Activated T-cell treated with anti-CD3 and anti-CD28 coated beads, Interleukin-2, amount 50 U/mL, for 1 hour (primary cell): Measurements from ENCODE around the gene DDX18.

Experiments
- DNase-seq: peaks from one replicate; pipeline ENCODE4 v3.0.0-alpha.2; 2020

The DDX18 gene

DNA sequence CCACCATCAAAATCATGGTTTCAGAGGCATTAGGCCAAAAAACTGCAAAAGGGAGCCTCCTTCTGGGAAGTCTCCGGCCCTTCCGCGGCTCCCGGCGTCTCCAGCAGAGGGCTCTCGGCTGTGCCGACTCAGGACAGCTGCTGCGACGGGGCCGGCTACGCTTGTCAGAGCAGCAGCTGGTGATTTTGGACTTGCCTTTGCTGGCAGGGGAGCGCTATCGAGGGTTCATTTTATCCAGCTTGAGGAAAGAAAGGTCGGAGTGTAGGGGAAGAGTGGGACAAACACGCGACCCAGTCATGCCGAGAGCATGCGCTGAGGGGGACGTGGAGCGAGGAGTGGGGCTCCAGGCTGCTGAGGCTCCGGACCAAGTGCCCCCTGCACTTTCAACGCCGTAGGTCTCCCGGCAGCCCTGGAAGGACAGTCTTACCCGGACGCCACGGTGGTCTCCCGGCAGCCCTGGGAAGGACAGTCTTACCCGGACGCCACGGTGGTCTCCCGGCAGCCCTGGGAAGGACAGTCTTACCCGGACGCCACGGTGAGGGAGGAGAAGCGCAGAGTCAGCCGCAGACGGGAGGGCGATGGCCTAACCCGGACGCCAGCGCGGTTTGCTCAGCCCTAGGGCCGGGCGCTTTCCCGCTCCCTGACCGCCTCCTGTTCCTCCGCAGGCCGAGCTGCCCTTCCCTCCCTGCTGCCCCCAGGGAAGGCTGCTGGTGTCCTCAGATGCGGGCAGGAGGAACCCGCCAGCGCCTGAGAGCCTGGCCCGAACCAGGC, 21.7 kb downstream of the DDX18 start:
- peak; percentile 66 for DNase-seq

DNA sequence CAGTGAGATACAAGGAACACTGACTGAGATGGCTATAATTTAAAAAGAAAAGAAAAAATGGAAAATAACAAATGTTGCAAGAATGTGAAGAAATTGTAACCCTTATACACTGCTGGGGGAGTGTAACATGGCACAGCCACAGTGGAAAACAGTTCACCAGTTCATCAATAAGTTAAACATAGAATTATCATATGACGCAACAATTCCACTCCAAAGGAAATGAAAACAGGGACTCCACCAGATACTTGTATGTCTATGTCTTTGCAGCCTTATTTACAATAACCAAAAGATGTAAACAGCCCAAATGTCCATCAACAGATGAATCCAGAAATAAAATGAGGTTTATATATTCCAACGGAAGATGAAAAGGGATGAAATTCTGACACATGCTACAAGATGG, 30.8 kb downstream of the DDX18 start:
- no peak for DNase-seq

DNA sequence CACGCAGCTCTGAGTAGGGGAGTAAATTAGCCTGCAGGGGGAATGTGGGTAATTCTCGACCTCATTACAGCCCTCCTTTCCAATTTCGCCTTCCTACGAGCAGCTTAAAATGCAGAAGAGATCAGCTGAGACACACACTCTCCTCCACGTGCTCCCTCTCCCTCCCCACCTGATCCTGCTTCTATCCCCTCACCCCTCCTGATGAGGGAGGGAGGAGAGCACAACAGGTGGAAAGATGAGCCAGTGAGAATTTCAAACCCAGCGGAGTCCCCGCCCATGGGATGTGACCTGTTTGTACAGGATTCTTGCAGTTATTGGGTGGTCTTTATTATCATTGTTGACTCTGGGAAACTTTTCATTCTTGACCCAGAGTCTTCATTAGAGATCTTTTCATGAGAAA, 35.5 kb downstream of the DDX18 start:
- no peak for DNase-seq

DNA sequence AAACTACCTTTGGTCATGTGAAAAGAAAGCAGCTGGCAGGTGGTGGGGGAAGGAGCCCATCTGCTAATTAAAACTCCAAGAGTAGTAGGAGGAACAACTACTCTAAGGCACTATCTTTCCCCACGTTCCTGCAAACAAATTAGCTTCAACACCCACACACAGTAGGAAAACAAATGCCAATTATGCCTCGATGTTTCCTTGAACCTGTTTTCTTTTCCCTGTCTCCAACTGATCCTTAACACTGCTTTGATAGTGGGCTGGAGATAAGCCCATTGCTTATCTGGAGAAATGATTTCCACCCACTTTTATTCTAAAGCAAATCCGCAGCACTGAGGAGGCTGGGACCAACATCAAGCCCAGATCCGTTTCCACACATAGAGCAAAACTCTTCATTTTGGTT, 36.0 kb downstream of the DDX18 start:
- no peak for DNase-seq

DNA sequence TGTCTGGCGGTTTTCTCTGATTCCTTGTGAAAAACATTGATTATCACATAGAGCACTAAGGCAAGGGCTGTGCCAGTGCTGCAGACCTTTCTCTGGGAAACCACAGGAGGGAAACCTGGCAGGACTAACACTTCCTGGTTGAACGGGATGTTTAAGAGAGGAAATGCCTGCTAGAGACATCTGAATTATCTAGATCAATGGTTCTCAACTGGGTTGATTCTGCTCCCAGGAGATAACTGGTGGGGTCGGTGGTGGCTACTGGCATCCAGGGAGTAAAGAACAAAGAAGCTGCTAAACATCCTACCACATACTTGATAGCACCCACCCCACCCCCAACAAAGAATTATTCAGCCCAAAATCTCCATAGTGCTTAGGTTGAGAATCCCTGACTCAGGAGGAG, 37.5 kb downstream of the DDX18 start:
- no peak for DNase-seq

DNA sequence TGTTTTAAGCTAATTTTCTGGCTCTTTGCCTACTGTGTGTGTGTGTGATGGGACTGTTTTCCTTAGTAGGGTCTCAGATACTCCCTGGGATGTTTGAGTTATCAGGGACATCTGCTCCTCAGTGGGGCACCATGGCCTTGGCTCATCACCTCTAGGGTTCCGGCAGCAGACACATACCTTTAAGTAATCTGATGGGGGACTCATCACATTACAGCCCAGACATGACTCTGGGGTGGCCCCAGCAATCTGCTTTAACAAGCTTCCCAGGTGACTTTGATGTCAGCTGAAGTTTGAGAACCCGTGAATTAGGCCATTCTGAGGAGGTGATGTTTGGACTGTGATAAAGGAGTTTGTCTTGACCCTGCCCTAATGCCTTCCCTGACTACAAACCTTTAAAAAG, 38.8 kb downstream of the DDX18 start:
- no peak for DNase-seq

DNA sequence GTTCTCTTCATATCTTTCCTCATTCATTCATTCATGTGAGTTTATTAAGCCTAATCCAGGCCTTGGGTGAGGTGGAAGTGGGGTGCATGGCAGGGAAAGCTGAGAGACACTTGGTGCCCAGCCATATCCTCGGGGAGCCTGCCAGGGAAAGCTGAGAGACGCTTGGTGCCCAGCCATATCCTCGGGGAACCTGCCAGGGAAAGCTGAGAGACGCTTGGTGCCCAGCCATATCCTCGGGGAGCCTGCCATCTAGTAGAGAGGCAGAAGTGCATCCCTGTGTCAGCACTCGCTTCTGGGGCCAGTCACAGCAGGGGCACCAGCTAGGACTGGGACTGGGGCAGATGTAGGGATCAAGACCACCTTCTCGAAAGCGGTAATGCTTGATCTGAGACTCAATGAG, 39.4 kb downstream of the DDX18 start:
- DNase-seq: no peak

DNA sequence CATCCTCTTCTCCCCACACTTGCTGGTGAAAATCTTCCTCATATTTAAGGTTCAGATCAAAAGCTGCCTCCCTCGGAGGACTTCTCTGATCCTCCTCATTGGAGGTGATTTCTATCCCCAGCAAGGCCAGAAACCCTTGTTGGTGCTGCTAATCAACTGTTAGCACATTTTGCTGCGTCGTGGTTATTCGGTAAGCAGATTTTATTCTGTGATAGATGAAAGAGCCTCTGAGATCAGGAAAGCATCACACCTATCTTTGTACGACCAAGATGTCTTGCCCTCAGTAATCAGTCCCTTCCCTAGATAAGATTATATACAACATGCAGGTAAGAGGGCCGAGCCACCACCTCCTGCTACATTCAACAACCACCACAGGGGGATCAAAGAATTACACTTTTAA, 40.1 kb downstream of the DDX18 start:
- DNase-seq: no peak

DNA sequence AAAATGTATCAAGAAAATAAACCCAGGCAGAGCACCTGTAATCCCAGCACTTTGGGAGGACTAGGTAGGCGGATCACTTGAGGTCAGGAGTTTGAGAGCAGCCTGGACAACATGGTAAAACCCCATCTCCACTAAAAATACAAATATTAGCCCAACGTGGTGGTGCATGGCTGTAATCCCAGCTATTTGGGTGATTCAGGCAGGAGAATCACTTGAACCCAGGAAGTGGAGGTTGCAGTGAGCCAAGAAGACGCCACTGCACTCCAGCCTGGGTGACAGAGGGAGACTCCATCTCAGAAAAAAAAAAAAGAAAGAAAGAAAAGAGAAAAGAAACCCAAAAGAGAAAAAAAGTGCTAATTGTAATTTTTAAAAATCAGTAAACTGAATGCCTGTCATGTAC, 41.4 kb downstream of the DDX18 start:
- DNase-seq: no peak

DNA sequence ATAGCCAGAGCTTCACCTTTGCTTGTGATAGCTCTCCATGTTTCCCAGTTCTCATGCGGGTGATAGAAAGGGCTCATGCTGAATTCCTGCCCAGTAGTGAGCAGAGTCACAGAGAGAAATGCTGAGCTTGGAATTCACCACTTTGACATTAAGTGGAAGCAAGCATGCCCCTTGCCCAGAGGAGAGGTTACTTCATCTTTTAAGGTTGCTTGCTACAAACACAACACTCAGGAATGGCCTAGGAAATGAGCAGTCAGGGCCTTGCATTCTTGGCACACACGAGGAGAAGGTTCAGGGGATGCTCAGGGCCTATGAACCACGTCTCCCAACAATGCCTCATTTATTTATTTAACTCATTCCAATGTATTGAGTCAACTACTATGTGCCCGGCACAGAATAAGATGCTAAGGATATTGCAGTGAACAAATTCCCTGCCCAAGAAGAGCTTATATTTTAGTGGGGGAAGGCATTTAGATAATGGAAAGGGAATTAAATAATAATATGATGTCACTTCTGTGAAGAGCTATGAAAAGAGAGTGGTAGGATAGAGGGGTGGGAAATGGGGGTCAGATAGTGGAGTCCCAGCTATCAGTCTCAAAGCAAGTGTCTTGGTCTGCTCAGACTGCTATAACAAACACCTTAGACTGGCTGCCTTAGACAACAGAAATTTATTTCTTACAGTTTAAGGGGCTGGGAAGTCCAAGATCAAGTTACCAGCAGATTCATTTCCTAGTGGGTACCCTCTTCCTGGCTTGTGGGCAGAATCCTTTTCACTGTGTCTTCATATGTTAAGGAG, 42.1 kb downstream of the DDX18 start:
- DNase-seq: no peak

DNA sequence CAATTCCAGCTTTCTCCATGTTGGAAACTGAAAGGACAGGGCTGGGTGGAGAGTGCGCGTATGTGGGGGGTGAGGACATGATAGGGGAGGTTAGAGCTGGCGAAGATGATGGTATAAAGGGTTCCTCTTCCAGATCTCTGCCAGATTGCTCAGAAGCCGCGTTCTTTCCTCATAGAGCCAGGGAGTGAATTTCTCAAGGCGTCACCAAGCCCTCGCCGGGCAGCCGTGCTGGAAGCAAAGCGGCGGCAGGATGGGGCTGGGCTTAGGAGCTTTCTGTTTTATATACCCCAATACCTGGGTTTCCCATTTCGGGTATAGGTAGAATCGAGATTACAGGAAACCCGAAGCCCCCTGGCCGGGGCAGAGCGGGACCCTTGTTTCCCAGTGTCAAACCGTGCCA, 43.8 kb downstream of the DDX18 start:
- DNase-seq: no peak

DNA sequence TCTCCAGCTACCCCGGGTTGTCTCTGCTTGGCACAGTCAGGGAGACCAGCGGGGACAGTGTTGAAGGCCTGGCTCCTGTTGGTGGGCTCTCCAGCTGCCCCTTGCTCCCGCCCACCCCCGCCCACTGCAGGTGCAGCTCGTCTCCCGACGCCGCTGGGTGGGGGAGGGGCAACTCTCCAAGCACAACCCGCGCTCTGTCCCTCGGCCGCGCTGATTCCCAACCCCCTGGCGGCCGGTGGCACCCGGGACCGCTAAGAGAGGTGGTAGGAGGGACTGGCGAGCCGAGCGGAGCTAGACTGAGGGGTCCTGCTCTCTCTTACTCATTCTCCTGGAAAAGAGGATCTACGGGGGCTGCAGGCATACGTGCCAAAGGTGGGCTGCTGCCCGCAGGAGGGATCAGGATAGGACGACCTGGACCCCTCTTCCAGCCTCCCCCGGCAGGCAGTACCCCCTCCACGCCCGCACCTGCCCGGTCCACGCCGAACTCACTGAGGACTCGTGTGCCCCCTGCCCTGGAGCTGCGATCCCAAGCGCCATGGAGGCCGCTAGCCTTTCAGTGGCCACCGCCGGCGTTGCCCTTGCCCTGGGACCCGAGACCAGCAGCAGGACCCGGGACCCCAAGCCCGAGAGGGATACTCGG, 44.5 kb downstream of the DDX18 start:
- no peak for DNase-seq

DNA sequence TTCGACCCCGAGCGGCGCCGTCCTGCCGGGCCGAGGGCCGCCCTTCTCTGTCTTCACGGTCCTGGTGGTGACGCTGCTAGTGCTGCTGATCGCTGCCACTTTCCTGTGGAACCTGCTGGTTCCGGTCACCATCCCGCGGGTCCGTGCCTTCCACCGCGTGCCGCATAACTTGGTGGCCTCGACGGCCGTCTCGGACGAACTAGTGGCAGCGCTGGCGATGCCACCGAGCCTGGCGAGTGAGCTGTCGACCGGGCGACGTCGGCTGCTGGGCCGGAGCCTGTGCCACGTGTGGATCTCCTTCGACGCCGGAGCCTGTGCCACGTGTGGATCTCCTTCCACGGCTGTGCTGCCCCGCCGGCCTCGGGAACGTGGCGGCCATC, 45.0 kb downstream of the DDX18 start:
- no peak for DNase-seq

DNA sequence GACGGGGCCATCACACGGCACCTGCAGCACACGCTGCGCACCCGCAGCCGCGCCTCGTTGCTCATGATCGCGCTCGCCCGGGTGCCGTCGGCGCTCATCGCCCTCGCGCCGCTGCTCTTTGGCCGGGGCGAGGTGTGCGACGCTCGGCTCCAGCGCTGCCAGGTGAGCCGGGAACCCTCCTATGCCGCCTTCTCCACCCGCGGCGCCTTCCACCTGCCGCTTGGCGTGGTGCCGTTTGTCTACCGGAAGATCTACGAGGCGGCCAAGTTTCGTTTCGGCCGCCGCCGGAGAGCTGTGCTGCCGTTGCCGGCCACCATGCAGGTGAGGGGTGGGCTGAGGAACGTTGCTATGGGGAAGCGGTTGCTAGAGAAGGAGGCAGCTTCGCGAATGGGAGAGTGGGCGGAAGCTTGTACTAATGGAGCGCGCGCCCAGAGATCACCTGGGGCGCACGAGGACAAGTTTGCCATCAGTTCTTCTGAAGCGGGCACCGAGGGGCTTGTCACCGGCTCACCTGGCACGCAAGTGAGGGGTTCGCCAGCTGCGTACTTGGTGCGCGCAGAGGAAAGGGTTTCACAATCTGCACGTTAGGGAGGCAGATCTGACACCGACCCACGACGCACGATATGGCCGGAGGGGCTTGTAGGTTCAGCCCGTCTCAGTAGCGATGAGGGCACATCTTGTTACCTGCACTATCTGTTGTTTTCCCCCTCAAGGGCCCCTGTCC, 45.6 kb downstream of the DDX18 start:
- DNase-seq: no peak

DNA sequence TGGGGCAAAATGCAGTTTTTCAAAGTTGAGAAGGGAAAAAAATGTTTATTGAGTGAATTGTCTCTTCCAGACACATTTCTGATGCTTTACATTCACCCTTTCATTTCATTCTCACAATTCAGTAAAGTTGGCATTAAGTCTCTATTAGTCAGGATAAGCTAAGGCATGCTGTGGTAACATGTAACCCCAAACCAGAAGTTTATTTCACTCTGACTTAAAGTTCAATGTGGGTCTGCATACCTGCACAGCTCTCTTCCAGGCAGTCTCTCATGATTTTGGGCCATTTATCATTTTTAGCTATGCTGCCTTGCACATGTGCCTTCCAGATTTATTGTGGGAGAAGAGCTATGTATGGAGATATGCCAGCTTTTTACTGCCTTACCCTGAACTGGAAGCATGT, 48.0 kb downstream of the DDX18 start:
- no peak for DNase-seq

DNA sequence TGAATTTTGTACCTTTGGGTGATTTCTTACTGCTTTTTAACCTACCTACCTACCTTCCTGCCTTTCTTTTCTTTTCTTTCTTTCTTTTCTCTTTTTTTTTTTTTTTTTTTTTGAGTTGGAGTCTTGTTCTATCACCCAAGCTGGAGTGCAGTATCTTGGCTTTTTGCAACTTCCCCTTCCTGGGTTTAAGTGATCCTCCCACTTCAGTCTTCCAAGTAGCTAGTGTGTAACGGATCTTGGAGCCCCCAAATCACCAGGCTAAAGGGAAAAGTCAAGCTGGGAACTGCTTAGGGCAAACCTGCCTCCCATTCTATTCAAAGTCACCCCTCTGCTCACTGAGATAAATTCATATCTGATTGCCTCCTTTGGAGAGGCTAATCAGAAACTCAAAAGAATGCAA, 61.3 kb downstream of the DDX18 start:
- DNase-seq: no peak

DNA sequence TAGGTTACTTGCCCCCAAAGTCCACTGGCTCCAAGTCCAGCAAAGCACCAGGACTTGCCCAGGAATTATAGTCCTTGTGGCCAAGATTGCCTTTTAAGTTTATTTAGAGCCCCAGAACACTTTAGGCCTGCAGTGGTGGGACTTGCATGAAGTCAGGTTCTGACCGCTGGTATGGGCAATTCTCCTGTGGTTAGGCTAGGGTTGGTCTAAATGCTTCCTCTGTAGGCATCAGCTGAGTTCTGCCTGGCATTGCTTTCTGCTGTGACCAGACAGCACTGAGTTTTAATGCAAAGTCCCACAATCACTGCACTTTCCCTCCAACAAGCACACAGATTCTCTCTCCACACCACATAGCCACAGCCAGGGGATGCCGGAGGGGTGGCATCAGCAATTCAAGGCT, 64.5 kb downstream of the DDX18 start:
- no peak for DNase-seq
